ENCODE data around the gene LETM1.

GRCh38 chr4:1773754-1774153 lies 82.2 kb downstream of the LETM1 start:
- no peak for TF ChIP-seq EZH2 (IDR thresholded peaks at IDR 0.05; ENCODE audit: insufficient read depth, poor library complexity, severe bottlenecking)
- no peak for TF ChIP-seq EZH2phosphoT487 (IDR thresholded peaks at IDR 0.05; ENCODE audit: insufficient read depth, low read depth)
